HEK293 (cell line): Measurements from ENCODE around the gene POM121L2.

Experiments
- CTCF ChIA-PET: fragments of 350-600 bp; formaldehyde crosslinking; extraction: SDS; loops from one replicate; lab custom pipeline; 2021; ENCODE audit warnings: antibody characterized with exemption; lab: Yijun Ruan, JAX
- POLR2A ChIA-PET: fragments of 300-600 bp; formaldehyde crosslinking; extraction: SDS; loops from one replicate; lab custom pipeline; 2020; ENCODE audit warnings: antibody characterized with exemption, inconsistent platforms; lab: Yijun Ruan, JAX
- H3K27ac ChIP-seq: fragments of 200-500 bp; sonication (Bioruptor generic); 2 replicates; pipeline ENCODE4 v1.5.1; 2014; ENCODE audit warnings: low read depth, low read length, control low read depth, inconsistent platforms; ENCODE audit errors: extremely low read depth
- H3K36me3 ChIP-seq, 2 experiments: fragments of 200-500 bp in 1 of 2; sonication (Bioruptor generic) in 1 of 2; 1 replicate in 1 of 2; 2 replicates in 1 of 2; pipeline ENCODE4 v1.5.1; 2014 to 2017; ENCODE audit warnings: inconsistent platforms in 2 of 2, low read length in 2 of 2; ENCODE audit not compliant: control insufficient read depth in 2 of 2, insufficient read depth in 1 of 2
- H3K4me1 ChIP-seq: fragments of 200-500 bp; sonication (Bioruptor generic); 2 replicates; pipeline ENCODE4 v1.5.1; 2014; ENCODE audit warnings: mild to moderate bottlenecking, low read length, inconsistent platforms; ENCODE audit not compliant: control insufficient read depth, insufficient read depth
- H3K4me3 ChIP-seq: 2 replicates; pipeline ENCODE4 v1.5.1; 2011; ENCODE audit warnings: low read depth, mild to moderate bottlenecking, control low read depth, low read length, moderate library complexity
- H3K9me3 ChIP-seq: fragments of 200-500 bp; sonication (Bioruptor generic); 2 replicates; pipeline ENCODE4 v1.5.1; 2014; ENCODE audit warnings: low read depth, low read length, inconsistent platforms; ENCODE audit not compliant: control insufficient read depth, insufficient read depth
- GLI4 ChIP-seq: fragments of 450-650 bp; formaldehyde crosslinking; IDR thresholded peaks from 2 replicates; pipeline ENCODE4 v1.5.1; 2016; ENCODE audit warnings: missing biosample characterization, missing genetic modification characterization
- MZF1 ChIP-seq: fragments of 450-650 bp; formaldehyde crosslinking; IDR thresholded peaks from 2 replicates; pipeline ENCODE4 v1.5.1; 2017; ENCODE audit warnings: missing biosample characterization, missing genetic modification characterization, borderline replicate concordance
- SALL2 ChIP-seq: fragments of 450-650 bp; formaldehyde crosslinking; IDR thresholded peaks from 2 replicates; pipeline ENCODE4 v1.5.0; 2017; ENCODE audit warnings: missing biosample characterization, mild to moderate bottlenecking, missing genetic modification characterization, borderline replicate concordance
- TRIM28 ChIP-seq: IDR thresholded peaks from 2 replicates; pipeline ENCODE4 v1.6.1; 2011; ENCODE audit warnings: low read length, control low read depth, borderline replicate concordance
- YY1 ChIP-seq: fragments of 450-650 bp; formaldehyde crosslinking; IDR thresholded peaks from 2 replicates; pipeline ENCODE4 v1.5.1; 2018; ENCODE audit warnings: missing biosample characterization, missing genetic modification characterization
- ZBTB20 ChIP-seq: fragments of 450-650 bp; formaldehyde crosslinking; IDR thresholded peaks from 2 replicates; pipeline ENCODE4 v1.5.1; 2016; ENCODE audit warnings: missing biosample characterization, missing genetic modification characterization
- ZNF121 ChIP-seq: fragments of 450-650 bp; formaldehyde crosslinking; IDR thresholded peaks from 2 replicates; pipeline ENCODE4 v1.5.1; 2016; ENCODE audit warnings: missing biosample characterization, missing genetic modification characterization
- ZNF133 ChIP-seq: fragments of 450-650 bp; formaldehyde crosslinking; IDR thresholded peaks from 2 replicates; pipeline ENCODE4 v1.5.1; 2016; ENCODE audit warnings: missing biosample characterization, missing genetic modification characterization
- ZNF155 ChIP-seq: fragments of 450-650 bp; formaldehyde crosslinking; IDR thresholded peaks from 2 replicates; pipeline ENCODE4 v1.5.1; 2016; ENCODE audit warnings: missing biosample characterization, missing genetic modification characterization
- ZNF19 ChIP-seq: fragments of 450-650 bp; formaldehyde crosslinking; IDR thresholded peaks from 2 replicates; pipeline ENCODE4; 2016; ENCODE audit warnings: missing biosample characterization, missing genetic modification characterization, low read depth
- ZNF324 ChIP-seq: fragments of 450-650 bp; formaldehyde crosslinking; IDR thresholded peaks from 2 replicates; pipeline ENCODE4 v1.5.1; 2016; ENCODE audit warnings: missing biosample characterization, missing genetic modification characterization
- ZNF394 ChIP-seq: fragments of 450-650 bp; formaldehyde crosslinking; IDR thresholded peaks from 2 replicates; pipeline ENCODE4 v1.5.1; 2016; ENCODE audit warnings: missing biosample characterization, missing genetic modification characterization, mild to moderate bottlenecking, moderate library complexity, borderline replicate concordance
- ZNF558 ChIP-seq: fragments of 450-650 bp; formaldehyde crosslinking; IDR thresholded peaks from 2 replicates; pipeline ENCODE4 v1.5.1; 2016; ENCODE audit warnings: missing biosample characterization, missing genetic modification characterization
- ZNF654 ChIP-seq: fragments of 450-650 bp; formaldehyde crosslinking; IDR thresholded peaks from 2 replicates; pipeline ENCODE4 v1.5.1; 2016; ENCODE audit warnings: low read depth, missing biosample characterization, missing genetic modification characterization
- ZNF707 ChIP-seq: fragments of 450-650 bp; formaldehyde crosslinking; IDR thresholded peaks from 2 replicates; pipeline ENCODE4 v1.5.1; 2016; ENCODE audit warnings: missing biosample characterization, missing genetic modification characterization
- ZNF768 ChIP-seq: fragments of 450-650 bp; formaldehyde crosslinking; IDR thresholded peaks from 2 replicates; pipeline ENCODE4 v1.5.1; 2018; ENCODE audit warnings: missing biosample characterization, mild to moderate bottlenecking, missing genetic modification characterization
- TF ChIP-seq, protein P1 (sequence below): fragments of 450-650 bp; formaldehyde crosslinking; IDR thresholded peaks from 2 replicates; pipeline ENCODE4 v1.5.1; 2016; ENCODE audit warnings: missing biosample characterization, missing genetic modification characterization
- TF ChIP-seq, protein P2 (sequence below): fragments of 450-650 bp; formaldehyde crosslinking; IDR thresholded peaks from 2 replicates; pipeline ENCODE4 v1.5.1; 2016; ENCODE audit warnings: missing biosample characterization, missing genetic modification characterization, borderline replicate concordance
- TF ChIP-seq, protein P3 (sequence below): fragments of 450-650 bp; formaldehyde crosslinking; IDR thresholded peaks from 2 replicates; pipeline ENCODE4; 2016; ENCODE audit warnings: missing biosample characterization, missing genetic modification characterization
- TF ChIP-seq, protein P4 (sequence below): fragments of 450-650 bp; formaldehyde crosslinking; IDR thresholded peaks from 2 replicates; pipeline ENCODE4 v1.5.1; 2016; ENCODE audit warnings: missing biosample characterization, missing genetic modification characterization
- TF ChIP-seq, protein P5 (sequence below): fragments of 450-650 bp; formaldehyde crosslinking; IDR thresholded peaks from 2 replicates; pipeline ENCODE4 v1.5.1; 2016; ENCODE audit warnings: missing biosample characterization, missing genetic modification characterization, low read depth
- TF ChIP-seq, protein P6 (sequence below): fragments of 450-650 bp; formaldehyde crosslinking; IDR thresholded peaks from 2 replicates; pipeline ENCODE4 v1.5.1; 2016; ENCODE audit warnings: missing biosample characterization, missing genetic modification characterization

Gene POM121L2

DNA sequence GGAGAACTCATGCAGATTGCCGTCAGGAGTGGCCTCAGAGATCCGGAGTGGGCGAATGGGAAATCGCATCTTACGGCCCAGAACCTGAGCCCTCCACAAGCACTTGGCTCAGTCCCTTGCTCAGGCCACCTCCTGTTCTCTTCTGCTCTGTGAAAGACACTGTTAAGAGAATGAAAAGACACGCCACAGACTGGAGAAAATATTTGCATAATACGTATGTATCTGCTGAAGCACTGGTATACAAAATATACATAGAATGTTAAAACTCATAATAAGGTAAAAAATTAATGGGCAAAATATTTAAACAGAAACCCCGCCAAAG, 838 bp upstream of the POM121L2 start:
- Histone ChIP-seq H3K9me3 (no peaks in the 10 kb centered on the region), H3K36me3 (no peaks in the 10 kb centered on the region), H3K27ac (no peak overlapping the region), H3K4me1 (no peaks in the 10 kb centered on the region), H3K4me3 (peak overlapping the region; percentile 49)
- CTCF ChIA-PET, result interaction anchor here (0.6 to 1.7 kb wide), 26 partner anchors 9 to 458 kb away, joined by 3 to 6 read pairs (median 3); partner anchors contain the start of gene ZNF391
- TF ChIP-seq, protein P1, sequence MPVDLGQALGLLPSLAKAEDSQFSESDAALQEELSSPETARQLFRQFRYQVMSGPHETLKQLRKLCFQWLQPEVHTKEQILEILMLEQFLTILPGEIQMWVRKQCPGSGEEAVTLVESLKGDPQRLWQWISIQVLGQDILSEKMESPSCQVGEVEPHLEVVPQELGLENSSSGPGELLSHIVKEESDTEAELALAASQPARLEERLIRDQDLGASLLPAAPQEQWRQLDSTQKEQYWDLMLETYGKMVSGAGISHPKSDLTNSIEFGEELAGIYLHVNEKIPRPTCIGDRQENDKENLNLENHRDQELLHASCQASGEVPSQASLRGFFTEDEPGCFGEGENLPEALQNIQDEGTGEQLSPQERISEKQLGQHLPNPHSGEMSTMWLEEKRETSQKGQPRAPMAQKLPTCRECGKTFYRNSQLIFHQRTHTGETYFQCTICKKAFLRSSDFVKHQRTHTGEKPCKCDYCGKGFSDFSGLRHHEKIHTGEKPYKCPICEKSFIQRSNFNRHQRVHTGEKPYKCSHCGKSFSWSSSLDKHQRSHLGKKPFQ (tag by site-specific recombination), result no peak
- TF ChIP-seq, protein P2, sequence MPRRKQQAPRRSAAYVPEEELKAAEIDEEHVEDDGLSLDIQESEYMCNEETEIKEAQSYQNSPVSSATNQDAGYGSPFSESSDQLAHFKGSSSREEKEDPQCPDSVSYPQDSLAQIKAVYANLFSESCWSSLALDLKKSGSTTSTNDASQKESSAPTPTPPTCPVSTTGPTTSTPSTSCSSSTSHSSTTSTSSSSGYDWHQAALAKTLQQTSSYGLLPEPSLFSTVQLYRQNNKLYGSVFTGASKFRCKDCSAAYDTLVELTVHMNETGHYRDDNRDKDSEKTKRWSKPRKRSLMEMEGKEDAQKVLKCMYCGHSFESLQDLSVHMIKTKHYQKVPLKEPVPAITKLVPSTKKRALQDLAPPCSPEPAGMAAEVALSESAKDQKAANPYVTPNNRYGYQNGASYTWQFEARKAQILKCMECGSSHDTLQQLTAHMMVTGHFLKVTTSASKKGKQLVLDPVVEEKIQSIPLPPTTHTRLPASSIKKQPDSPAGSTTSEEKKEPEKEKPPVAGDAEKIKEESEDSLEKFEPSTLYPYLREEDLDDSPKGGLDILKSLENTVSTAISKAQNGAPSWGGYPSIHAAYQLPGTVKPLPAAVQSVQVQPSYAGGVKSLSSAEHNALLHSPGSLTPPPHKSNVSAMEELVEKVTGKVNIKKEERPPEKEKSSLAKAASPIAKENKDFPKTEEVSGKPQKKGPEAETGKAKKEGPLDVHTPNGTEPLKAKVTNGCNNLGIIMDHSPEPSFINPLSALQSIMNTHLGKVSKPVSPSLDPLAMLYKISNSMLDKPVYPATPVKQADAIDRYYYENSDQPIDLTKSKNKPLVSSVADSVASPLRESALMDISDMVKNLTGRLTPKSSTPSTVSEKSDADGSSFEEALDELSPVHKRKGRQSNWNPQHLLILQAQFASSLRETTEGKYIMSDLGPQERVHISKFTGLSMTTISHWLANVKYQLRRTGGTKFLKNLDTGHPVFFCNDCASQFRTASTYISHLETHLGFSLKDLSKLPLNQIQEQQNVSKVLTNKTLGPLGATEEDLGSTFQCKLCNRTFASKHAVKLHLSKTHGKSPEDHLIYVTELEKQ (tag by site-specific recombination), result no peak
- TF ChIP-seq ZNF654 (no peak), ZNF133 (no peak), ZNF394 (no peak), ZNF324 (no peak), TRIM28 (0 out of 2 replicates have a peak, but pooled peaks have one; percentile 8), ZNF155 (tag by site-specific recombination) (no peak), GLI4 (tag by site-specific recombination) (no peak), ZBTB20 (tag by site-specific recombination) (peak; percentile 85; the same call in 1 of the 2 replicates)
- TF ChIP-seq, protein P3, sequence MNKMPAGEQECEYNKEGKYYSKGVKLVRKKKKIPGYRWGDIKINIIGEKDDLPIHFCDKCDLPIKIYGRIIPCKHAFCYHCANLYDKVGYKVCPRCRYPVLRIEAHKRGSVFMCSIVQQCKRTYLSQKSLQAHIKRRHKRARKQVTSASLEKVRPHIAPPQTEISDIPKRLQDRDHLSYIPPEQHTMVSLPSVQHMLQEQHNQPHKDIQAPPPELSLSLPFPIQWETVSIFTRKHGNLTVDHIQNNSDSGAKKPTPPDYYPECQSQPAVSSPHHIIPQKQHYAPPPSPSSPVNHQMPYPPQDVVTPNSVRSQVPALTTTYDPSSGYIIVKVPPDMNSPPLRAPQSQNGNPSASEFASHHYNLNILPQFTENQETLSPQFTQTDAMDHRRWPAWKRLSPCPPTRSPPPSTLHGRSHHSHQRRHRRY (tag by site-specific recombination), result no peak
- TF ChIP-seq, protein P4, sequence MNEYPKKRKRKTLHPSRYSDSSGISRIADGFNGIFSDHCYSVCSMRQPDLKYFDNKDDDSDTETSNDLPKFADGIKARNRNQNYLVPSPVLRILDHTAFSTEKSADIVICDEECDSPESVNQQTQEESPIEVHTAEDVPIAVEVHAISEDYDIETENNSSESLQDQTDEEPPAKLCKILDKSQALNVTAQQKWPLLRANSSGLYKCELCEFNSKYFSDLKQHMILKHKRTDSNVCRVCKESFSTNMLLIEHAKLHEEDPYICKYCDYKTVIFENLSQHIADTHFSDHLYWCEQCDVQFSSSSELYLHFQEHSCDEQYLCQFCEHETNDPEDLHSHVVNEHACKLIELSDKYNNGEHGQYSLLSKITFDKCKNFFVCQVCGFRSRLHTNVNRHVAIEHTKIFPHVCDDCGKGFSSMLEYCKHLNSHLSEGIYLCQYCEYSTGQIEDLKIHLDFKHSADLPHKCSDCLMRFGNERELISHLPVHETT (tag by site-specific recombination), result no peak
- TF ChIP-seq, all 188 proteins: peak for 2
- POLR2A ChIA-PET, result interaction anchor here (0.9 to 1.2 kb wide), 4 partner anchors 17 to 206 kb away, joined by 3 to 9 read pairs (median 5); partner anchors contain the start of gene ZNF184

DNA sequence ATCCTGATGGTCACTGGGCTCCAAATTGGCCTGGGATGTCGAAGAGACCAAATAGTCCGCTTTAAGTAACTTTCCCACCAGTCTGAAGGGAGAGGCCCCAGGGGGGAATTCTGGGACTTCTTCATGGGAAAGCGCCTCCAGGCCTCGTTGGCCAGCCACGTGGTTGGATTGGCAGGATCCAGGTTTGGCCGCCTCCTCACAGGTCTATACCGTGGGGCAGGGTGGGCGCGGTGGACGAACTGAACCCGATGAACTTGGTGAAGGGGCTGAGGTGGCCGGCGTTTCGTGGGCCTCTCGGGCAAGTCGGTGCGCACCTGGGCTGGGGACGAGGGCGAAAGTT, 297 bp downstream of the POM121L2 start:
- H3K36me3 ChIP-seq, result no peaks in the 10 kb centered on the region
- POLR2A ChIA-PET, result interaction anchor here (1.0 to 1.2 kb wide), 3 partner anchors 16 to 161 kb away, joined by 3 to 9 read pairs (median 5); partner anchors contain the start of gene ZNF184
- H3K9me3 ChIP-seq, result no peaks in the 10 kb centered on the region
- H3K4me1 ChIP-seq, result no peaks in the 10 kb centered on the region
- H3K27ac ChIP-seq, result no peak overlapping the region
- H3K4me3 ChIP-seq, result no peak overlapping the region
- no peak for TF ChIP-seq ZNF768 (tag by site-specific recombination)
- no peak for TF ChIP-seq ZNF707
- TF ChIP-seq ZNF558, result no peak
- TF ChIP-seq MZF1, result no peak
- TF ChIP-seq, protein P5, sequence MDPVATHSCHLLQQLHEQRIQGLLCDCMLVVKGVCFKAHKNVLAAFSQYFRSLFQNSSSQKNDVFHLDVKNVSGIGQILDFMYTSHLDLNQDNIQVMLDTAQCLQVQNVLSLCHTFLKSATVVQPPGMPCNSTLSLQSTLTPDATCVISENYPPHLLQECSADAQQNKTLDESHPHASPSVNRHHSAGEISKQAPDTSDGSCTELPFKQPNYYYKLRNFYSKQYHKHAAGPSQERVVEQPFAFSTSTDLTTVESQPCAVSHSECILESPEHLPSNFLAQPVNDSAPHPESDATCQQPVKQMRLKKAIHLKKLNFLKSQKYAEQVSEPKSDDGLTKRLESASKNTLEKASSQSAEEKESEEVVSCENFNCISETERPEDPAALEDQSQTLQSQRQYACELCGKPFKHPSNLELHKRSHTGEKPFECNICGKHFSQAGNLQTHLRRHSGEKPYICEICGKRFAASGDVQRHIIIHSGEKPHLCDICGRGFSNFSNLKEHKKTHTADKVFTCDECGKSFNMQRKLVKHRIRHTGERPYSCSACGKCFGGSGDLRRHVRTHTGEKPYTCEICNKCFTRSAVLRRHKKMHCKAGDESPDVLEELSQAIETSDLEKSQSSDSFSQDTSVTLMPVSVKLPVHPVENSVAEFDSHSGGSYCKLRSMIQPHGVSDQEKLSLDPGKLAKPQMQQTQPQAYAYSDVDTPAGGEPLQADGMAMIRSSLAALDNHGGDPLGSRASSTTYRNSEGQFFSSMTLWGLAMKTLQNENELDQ (tag by site-specific recombination), result no peak
- TF ChIP-seq SALL2 (tag by site-specific recombination), result no peak
- TF ChIP-seq ZNF19 (tag by site-specific recombination), result no peak
- no peak for TF ChIP-seq YY1 (tag by site-specific recombination)
- TF ChIP-seq, protein P6, sequence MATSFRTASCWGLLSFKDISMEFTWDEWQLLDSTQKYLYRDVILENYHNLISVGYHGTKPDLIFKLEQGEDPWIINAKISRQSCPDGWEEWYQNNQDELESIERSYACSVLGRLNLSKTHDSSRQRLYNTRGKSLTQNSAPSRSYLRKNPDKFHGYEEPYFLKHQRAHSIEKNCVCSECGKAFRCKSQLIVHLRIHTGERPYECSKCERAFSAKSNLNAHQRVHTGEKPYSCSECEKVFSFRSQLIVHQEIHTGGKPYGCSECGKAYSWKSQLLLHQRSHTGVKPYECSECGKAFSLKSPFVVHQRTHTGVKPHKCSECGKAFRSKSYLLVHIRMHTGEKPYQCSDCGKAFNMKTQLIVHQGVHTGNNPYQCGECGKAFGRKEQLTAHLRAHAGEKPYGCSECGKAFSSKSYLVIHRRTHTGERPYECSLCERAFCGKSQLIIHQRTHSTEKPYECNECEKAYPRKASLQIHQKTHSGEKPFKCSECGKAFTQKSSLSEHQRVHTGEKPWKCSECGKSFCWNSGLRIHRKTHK (tag by site-specific recombination), result no peak
- TF ChIP-seq ZNF121 (tag by site-specific recombination), result no peak
- TF ChIP-seq, all 188 proteins: peak for 0
- CTCF ChIA-PET, result interaction anchor here (0.6 to 1.8 kb wide), 14 partner anchors 9 to 525 kb away, joined by 3 to 6 read pairs (median 4); partner anchors contain the start of gene ZNF391
